K562 (cell line): ENCODE results near the gene MYO1F. TPM values are rescaled to one million over a fixed set of nuclear protein-coding genes. Genes with fewer than 3 reads are reported as not detected.

Source experiments
- ATAC-seq: fragments of 200-7000 bp; cut with Tn5 transposase; 3 replicates; pipeline ENCODE4 v1.9.1; 2020; ENCODE audit warnings: moderate library complexity
- BruUV-seq: library from RNA; stranded (reverse); fragments of 400-500 nt; replicated peaks from 2 replicates; lab custom pipeline; 2021; lab: Mats Ljungman, UMichigan
- CTCF ChIA-PET: fragments of 300-600 bp; formaldehyde crosslinking; extraction: SDS; loops from one replicate; lab custom pipeline; 2021; ENCODE audit warnings: low intra/inter-chr PET ratio; lab: Yijun Ruan, JAX
- POLR2A ChIA-PET: fragments of 300-600, 350-650 bp; sonication (Branson Sonifier 250); formaldehyde crosslinking; extraction: SDS; loops from one replicate; lab custom pipeline; 2021; ENCODE audit warnings: antibody characterized with exemption, inconsistent platforms; lab: Yijun Ruan, JAX
- DNase-seq, 4 experiments: peaks; one replicate each; pipeline versions ENCODE4 v3.0.0 to v3.0.0-alpha.2; 2011 to 2018; ENCODE audit warnings: low spot score in 3 of 4, mixed read lengths in 3 of 4; ENCODE audit errors: extremely low read depth in 1 of 4
- FAIRE-seq: peaks from 2 replicates; lab custom pipeline; 2011; peaks lifted over from hg19 to GRCh38; lab: Jason Lieb, UNC
- H2AFZ ChIP-seq: 2 replicates; pipeline ENCODE4 v1.6.0; 2011; ENCODE audit warnings: low read depth, low read length, control low read depth, inconsistent platforms
- H3K27ac ChIP-seq: fragments of 200-600 bp; 3 replicates; pipeline ENCODE4 v1.8.0; 2011; ENCODE audit warnings: low read depth, mild to moderate bottlenecking, control low read depth, inconsistent platforms, low read length, moderate library complexity, mixed read lengths; ENCODE audit errors: extremely low read depth
- H3K27me3 ChIP-seq, 2 experiments: fragments of 300-600 bp in 1 of 2; 2 replicates in 1 of 2; 3 replicates in 1 of 2; pipeline versions ENCODE4 v1.6.0 to v1.8.0; 2011; ENCODE audit warnings: inconsistent platforms in 2 of 2, low read length in 2 of 2, mild to moderate bottlenecking in 1 of 2, mixed read lengths in 1 of 2, moderate library complexity in 1 of 2; ENCODE audit not compliant: control insufficient read depth in 2 of 2, insufficient read depth in 2 of 2
- H3K36me3 ChIP-seq: fragments of 300-600 bp; 3 replicates; pipeline ENCODE4 v1.8.0; 2011; ENCODE audit warnings: mild to moderate bottlenecking, low read length, inconsistent platforms; ENCODE audit not compliant: control insufficient read depth, insufficient read depth
- H3K4me1 ChIP-seq, 2 experiments: fragments of 200-600 bp in 1 of 2; replicated peaks in 1 of 2; 2 replicates in 1 of 2; 3 replicates in 1 of 2; pipeline versions ENCODE4 v1.5.1 to v1.8.0; 2011; ENCODE audit warnings: inconsistent platforms in 2 of 2, low read length in 2 of 2, mild to moderate bottlenecking in 1 of 2, mixed read lengths in 1 of 2, moderate library complexity in 1 of 2; ENCODE audit not compliant: control insufficient read depth in 2 of 2, insufficient read depth in 2 of 2
- H3K4me2 ChIP-seq: 2 replicates; pipeline ENCODE4 v1.6.1; 2011; ENCODE audit warnings: low read length, control low read depth, inconsistent platforms, mixed read lengths; ENCODE audit not compliant: insufficient read depth
- H3K4me3 ChIP-seq: fragments of 200-600 bp; sonication (generic), shearing (Covaris generic); 2 replicates; pipeline ENCODE4 v1.5.1; 2016; ENCODE audit warnings: control low read depth, inconsistent platforms
- H3K79me2 ChIP-seq: fragments of 200-600 bp; 3 replicates; pipeline ENCODE4 v1.8.0; 2011; ENCODE audit warnings: low read length, inconsistent platforms; ENCODE audit not compliant: control insufficient read depth, insufficient read depth
- H3K9ac ChIP-seq, 2 experiments: 2 replicates each; pipeline versions ENCODE4 v1.6.0 to v1.6.1; 2011; ENCODE audit warnings: low read depth in 2 of 2, low read length in 2 of 2, control low read depth in 1 of 2, inconsistent platforms in 1 of 2, mild to moderate bottlenecking in 1 of 2, mixed read lengths in 1 of 2; ENCODE audit not compliant: insufficient read depth in 1 of 2
- H3K9me1 ChIP-seq: one replicate; pipeline ENCODE4 v1.6.0; 2011; ENCODE audit warnings: inconsistent platforms, mild to moderate bottlenecking, low read length, moderate library complexity; ENCODE audit not compliant: control insufficient read depth, insufficient read depth
- H3K9me3 ChIP-seq: replicated peaks from 2 replicates; pipeline ENCODE4 v1.5.1; 2011; ENCODE audit warnings: low read depth, low read length, inconsistent platforms; ENCODE audit not compliant: control insufficient read depth, insufficient read depth
- H4K20me1 ChIP-seq: replicated peaks from 2 replicates; pipeline ENCODE4 v1.6.1; 2011; ENCODE audit warnings: low read length, inconsistent platforms, mixed read lengths; ENCODE audit not compliant: control insufficient read depth, insufficient read depth
- CEBPB ChIP-seq: fragments of 450-650 bp; IDR thresholded peaks from 2 replicates; pipeline ENCODE4 v1.6.1; 2016; ENCODE audit warnings: missing genetic modification characterization, missing compliant biosample characterization
- CSDE1 ChIP-seq, 2 experiments: fragments of 450-650 bp; IDR thresholded peaks; 2 replicates each; pipeline ENCODE4 v1.6.1; 2016; ENCODE audit warnings: mild to moderate bottlenecking in 1 of 2
- CTBP1 ChIP-seq: fragments of 450-650 bp; IDR thresholded peaks from 2 replicates; pipeline ENCODE4 v1.6.1; 2016; ENCODE audit warnings: borderline replicate concordance
- NR0B1 ChIP-seq: fragments of 450-650 bp; IDR thresholded peaks from one replicate; pipeline ENCODE4 v1.6.1; 2018; ENCODE audit warnings: mild to moderate bottlenecking, moderate library complexity; ENCODE audit not compliant: partially characterized antibody
- NR2C1 ChIP-seq, 2 experiments: fragments of 450-650 bp; IDR thresholded peaks; 2 replicates each; pipeline ENCODE4 v1.6.1; 2017; ENCODE audit warnings: mild to moderate bottlenecking in 2 of 2, antibody characterized with exemption in 1 of 2, inconsistent platforms in 1 of 2, missing compliant biosample characterization in 1 of 2, missing genetic modification characterization in 1 of 2
- PPARD ChIP-seq: fragments of 250-450 bp; sonication (Bioruptor Pico); IDR thresholded peaks from 2 replicates; pipeline ENCODE4 v1.8.0; 2022; ENCODE audit warnings: inconsistent platforms, mild to moderate bottlenecking, moderate library complexity
- PTBP1 ChIP-seq: fragments of 200-400 bp; formaldehyde crosslinking; IDR thresholded peaks from 2 replicates; pipeline ENCODE4 v1.6.1; 2017; ENCODE audit warnings: low read depth, low read length
- ZBTB7A ChIP-seq: IDR thresholded peaks from 2 replicates; pipeline ENCODE4 v1.6.1; 2011; ENCODE audit warnings: low read depth, mild to moderate bottlenecking, low read length, moderate library complexity, borderline replicate concordance; ENCODE audit not compliant: control insufficient read depth
- ZC3H4 ChIP-seq: sonication (generic); formaldehyde crosslinking; IDR thresholded peaks from 2 replicates; pipeline ENCODE4 v1.9.0; 2021; ENCODE audit warnings: missing genetic modification reagents, borderline replicate concordance
- ZNF316 ChIP-seq: fragments of 450-650 bp; IDR thresholded peaks from 2 replicates; pipeline ENCODE4 v1.6.1; 2016
- ZNF644 ChIP-seq: fragments of 200-800 bp; sonication (Bioruptor generic); IDR thresholded peaks from 2 replicates; pipeline ENCODE4 v1.6.1; 2016; ENCODE audit warnings: low read depth, missing genetic modification characterization, missing compliant biosample characterization
- WGBS: fragments of 100-300 bp; shearing (Covaris generic); methylation state at CpG from one replicate; pipeline ENCODE4 v1.1.6; 2016; ENCODE audit warnings: low coverage, mixed read lengths; ENCODE audit not compliant: insufficient coverage; ENCODE audit errors: missing lambda C conversion rate; 5-methylcytosine and 5-hydroxymethylcytosine counted together
- in situ Hi-C: fragments of 300-500 bp; cut with MboI; formaldehyde crosslinking; loops from 4 replicates; pipeline ENCODE4 v1.15.0; 2018; ENCODE audit warnings: inconsistent platforms, mixed read lengths
- intact Hi-C: fragments of 100-400 bp; cut with micrococcal nuclease; formaldehyde crosslinking; loops from 2 replicates; pipeline ENCODE4 v1.14.2; 2022
- polyA plus RNA-seq, 8 experiments: library from polyadenylated mRNA; depleted of rRNA in 4 of 8; stranded (reverse) in 5 of 8; unstranded in 3 of 8; fragments of >200 nt; fragmentation: Nextera tagmentation in 2 of 8; fragmentation: Illumina TruSeq in 1 of 8; extraction: Ambion mirVana in 2 of 8; extraction: Trizol in 1 of 8; gene quantifications; 2 replicates each; pipeline versions ENCODE4 v1.2.1 to v1.2.3, GENCODE V29; 2011 to 2014; ENCODE audit warnings: inconsistent platforms in 1 of 8, missing spikeins in 1 of 8
- total RNA-seq, 7 experiments: library from RNA; depleted of rRNA in 6 of 7; stranded (reverse); fragments of >200 nt in 6 of 7; fragmentation: Illumina TruSeq in 2 of 7; extraction: Trizol in 2 of 7; gene quantifications; 2 replicates each; pipeline versions ENCODE4 v1.2.1 to v1.2.3, GENCODE V29; 2011 to 2021; ENCODE audit warnings: low replicate concordance in 1 of 7
- TF ChIP-seq, protein P1 (sequence below): IDR thresholded peaks from 3 replicates; pipeline ENCODE4 v1.6.1; 2011; ENCODE audit warnings: borderline replicate concordance, mild to moderate bottlenecking; ENCODE audit not compliant: insufficient read length, insufficient read depth
- TF ChIP-seq, protein P2 (sequence below): sonication (generic); formaldehyde crosslinking; IDR thresholded peaks from 2 replicates; pipeline ENCODE4 v1.4.0; 2020; ENCODE audit warnings: mild to moderate bottlenecking, missing genetic modification reagents

MYO1F gene
- total and polyA plus RNA-seq, 9 of the 15 experiments (the other 6 are each of a cell fraction or from before 2014, with no cell fraction given), result 0.78 to 9.4 (median 4.3) TPM

GRCh38 chr19:8615024-8615423 lies 37.8 kb upstream of the MYO1F start:
- DNase-seq, result no peak
- H3K4me2 ChIP-seq, result no peak overlapping the region
- H3K9me1 ChIP-seq, result no peaks in the 10 kb centered on the region
- no peak overlapping the region for H3K9ac ChIP-seq
- WGBS, result 0% methylated on average over 6 of the region's 6 CpGs
- in situ Hi-C loops (loop anchor here (10.0 kb wide), 1 partner anchor 80 kb away; the partner anchor contains the start of gene ACTL9), intact Hi-C loops (loop anchor here (10.0 kb wide), 1 partner anchor 80 kb away; the partner anchor contains the start of gene ACTL9)
- no peak overlapping the region for H3K27ac ChIP-seq
- POLR2A ChIA-PET, result interaction anchor here (0.7 to 1.0 kb wide), 3 partner anchors 9 to 609 kb away, joined by 3 to 5 read pairs (median 3); no protein-coding TSS in a partner anchor
- H3K4me3 ChIP-seq, result no peak overlapping the region
- peaks cover 1 to 7% of the 10 kb centered on the region in 2 experiments; a peak in 3 of 5 replicates for H3K4me1 ChIP-seq
- FAIRE-seq, result no peak
- no peaks in the 10 kb centered on the region for H3K36me3 ChIP-seq
- CTCF ChIA-PET, result interaction anchor here (0.8 to 1.2 kb wide), 2 partner anchors 34 to 79 kb away, joined by 3 to 5 read pairs; no protein-coding TSS in a partner anchor
- no peak for ATAC-seq
- H4K20me1 ChIP-seq, result no peaks in the 10 kb centered on the region
- H3K9me3 ChIP-seq, result no peaks in the 10 kb centered on the region
- no peaks in the 10 kb centered on the region for H3K79me2 ChIP-seq
- H3K27me3 ChIP-seq, result peaks cover 5 to 12% of the 10 kb centered on the region in 2 experiments; a peak in 2 of 5 replicates
- TF ChIP-seq CEBPB (tag), result no peak
- TF ChIP-seq, protein P1, sequence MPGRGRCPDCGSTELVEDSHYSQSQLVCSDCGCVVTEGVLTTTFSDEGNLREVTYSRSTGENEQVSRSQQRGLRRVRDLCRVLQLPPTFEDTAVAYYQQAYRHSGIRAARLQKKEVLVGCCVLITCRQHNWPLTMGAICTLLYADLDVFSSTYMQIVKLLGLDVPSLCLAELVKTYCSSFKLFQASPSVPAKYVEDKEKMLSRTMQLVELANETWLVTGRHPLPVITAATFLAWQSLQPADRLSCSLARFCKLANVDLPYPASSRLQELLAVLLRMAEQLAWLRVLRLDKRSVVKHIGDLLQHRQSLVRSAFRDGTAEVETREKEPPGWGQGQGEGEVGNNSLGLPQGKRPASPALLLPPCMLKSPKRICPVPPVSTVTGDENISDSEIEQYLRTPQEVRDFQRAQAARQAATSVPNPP, result no peak
- TF ChIP-seq CSDE1 (IDR thresholded peaks at IDR 0.05), result no peak
- no peak for TF ChIP-seq ZC3H4 (CRISPR knock-in tag)
- no peak for TF ChIP-seq NR2C1 (IDR thresholded peaks at IDR 0.05)
- no peak for TF ChIP-seq NR2C1 (tag; IDR thresholded peaks at IDR 0.05)
- TF ChIP-seq, protein P2, sequence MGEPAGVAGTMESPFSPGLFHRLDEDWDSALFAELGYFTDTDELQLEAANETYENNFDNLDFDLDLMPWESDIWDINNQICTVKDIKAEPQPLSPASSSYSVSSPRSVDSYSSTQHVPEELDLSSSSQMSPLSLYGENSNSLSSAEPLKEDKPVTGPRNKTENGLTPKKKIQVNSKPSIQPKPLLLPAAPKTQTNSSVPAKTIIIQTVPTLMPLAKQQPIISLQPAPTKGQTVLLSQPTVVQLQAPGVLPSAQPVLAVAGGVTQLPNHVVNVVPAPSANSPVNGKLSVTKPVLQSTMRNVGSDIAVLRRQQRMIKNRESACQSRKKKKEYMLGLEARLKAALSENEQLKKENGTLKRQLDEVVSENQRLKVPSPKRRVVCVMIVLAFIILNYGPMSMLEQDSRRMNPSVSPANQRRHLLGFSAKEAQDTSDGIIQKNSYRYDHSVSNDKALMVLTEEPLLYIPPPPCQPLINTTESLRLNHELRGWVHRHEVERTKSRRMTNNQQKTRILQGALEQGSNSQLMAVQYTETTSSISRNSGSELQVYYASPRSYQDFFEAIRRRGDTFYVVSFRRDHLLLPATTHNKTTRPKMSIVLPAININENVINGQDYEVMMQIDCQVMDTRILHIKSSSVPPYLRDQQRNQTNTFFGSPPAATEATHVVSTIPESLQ (CRISPR knock-in tag), result no peak
- no peak for TF ChIP-seq ZNF316
- no peak for TF ChIP-seq NR0B1
- no peak for TF ChIP-seq ZNF644 (tag)
- TF ChIP-seq CTBP1, result no peak
- TF ChIP-seq PTBP1, result no peak
- no peak for TF ChIP-seq ZBTB7A
- no peak for TF ChIP-seq PPARD (CRISPR knock-in tag)
- BruUV-seq, result no TSS peak
- no peak overlapping the region for H2AFZ ChIP-seq
